ENCODE data around the gene SEC61B. TPM values are rescaled to one million over a fixed set of nuclear protein-coding genes. Genes with fewer than 3 reads are reported as not detected.

Gene SEC61B
- total RNA-seq, 1 donor from 2014 or later: 83.7 TPM

GRCh38 chr9:99187311-99187710 lies 34.8 kb upstream of the SEC61B start:
- H3K27ac Mint-ChIP-seq: no peak overlapping the region
- Histone ChIP-seq H3K27me3 (no peaks in the 10 kb centered on the region), H4K20me1 (ENCODE audit: low read depth) (no peaks in the 10 kb centered on the region), H3K79me2 (ENCODE audit: low read depth) (no peaks in the 10 kb centered on the region), H3K4me1 (no peaks in the 10 kb centered on the region), H2AFZ (replicated peaks) (no peak overlapping the region), H3K9me3 (ENCODE audit: low read depth) (no peaks in the 10 kb centered on the region), H3K4me3 (no peak overlapping the region), H3K9ac (no peak overlapping the region), H3F3A (ENCODE audit: low read depth) (no peaks in the 10 kb centered on the region), H3K36me3 (no peaks in the 10 kb centered on the region), H3K27ac (no peak overlapping the region), H3K4me2 (no peak overlapping the region)
- H3K36me3 Mint-ChIP-seq: no peaks in the 10 kb centered on the region
- no peaks in the 10 kb centered on the region for H3K9me3 Mint-ChIP-seq
- peaks cover 6% of the 10 kb centered on the region for H3K4me1 Mint-ChIP-seq
- H3K4me3 Mint-ChIP-seq: no peak overlapping the region
- DNase-seq (ENCODE audit: low spot score): no peak
- TF ChIP-seq CTCF (IDR thresholded peaks at IDR 0.05) (no peak), EZH2 (IDR thresholded peaks at IDR 0.05) (no peak), EZH2phosphoT487 (IDR thresholded peaks at IDR 0.05) (no peak)
- peaks cover 4% of the 10 kb centered on the region for H3K27me3 Mint-ChIP-seq (ENCODE audit: insufficient read depth, low read depth)

- DNase-seq (ENCODE audit: low spot score): no peak
- peaks cover 4% of the 10 kb centered on the region for H3K27me3 Mint-ChIP-seq (ENCODE audit: insufficient read depth, low read depth)
- H3K9me3 Mint-ChIP-seq: peaks cover 2% of the 10 kb centered on the region
- no peak overlapping the region for H3K4me3 ChIP-seq
- no peaks in the 10 kb centered on the region for H3K27me3 ChIP-seq
- H3K27ac Mint-ChIP-seq: no peak overlapping the region
- TF ChIP-seq EZH2 (IDR thresholded peaks at IDR 0.05) (no peak), EZH2phosphoT487 (IDR thresholded peaks at IDR 0.05) (no peak), CTCF (IDR thresholded peaks at IDR 0.05) (no peak)
- peaks cover 6% of the 10 kb centered on the region for H3K4me1 Mint-ChIP-seq
- H3F3A ChIP-seq (ENCODE audit: low read depth): peaks cover 12% of the 10 kb centered on the region
- no peak overlapping the region for H3K4me2 ChIP-seq
- H3K36me3 ChIP-seq: no peaks in the 10 kb centered on the region
- no peaks in the 10 kb centered on the region for H3K79me2 ChIP-seq (ENCODE audit: low read depth)
- H3K4me3 Mint-ChIP-seq: no peak overlapping the region
- H3K9ac ChIP-seq: no peak overlapping the region
- H3K9me3 ChIP-seq (ENCODE audit: low read depth): no peaks in the 10 kb centered on the region
- H2AFZ ChIP-seq (replicated peaks): no peak overlapping the region
- H4K20me1 ChIP-seq (ENCODE audit: low read depth): no peaks in the 10 kb centered on the region
- no peaks in the 10 kb centered on the region for H3K36me3 Mint-ChIP-seq
- no peaks in the 10 kb centered on the region for H3K4me1 ChIP-seq
- H3K27ac ChIP-seq: no peak overlapping the region
These were observed 32.9 kb upstream of the SEC61B start for GRCh38 chr9:99189186-99189585.

GRCh38 chr9:99189887-99190596 lies 32.0 kb upstream of the SEC61B start:
- Mint-ChIP-seq H3K4me1 (peaks cover 3% of the 10 kb centered on the region), H3K27me3 (ENCODE audit: insufficient read depth, low read depth) (peaks cover 2% of the 10 kb centered on the region), H3K4me3 (no peak overlapping the region), H3K36me3 (no peaks in the 10 kb centered on the region), H3K27ac (no peak overlapping the region), H3K9me3 (peaks cover 2% of the 10 kb centered on the region)
- Histone ChIP-seq H3K9ac (no peak overlapping the region), H3K27me3 (no peaks in the 10 kb centered on the region), H2AFZ (replicated peaks) (no peak overlapping the region), H3K36me3 (no peaks in the 10 kb centered on the region), H3K4me2 (no peak overlapping the region), H4K20me1 (ENCODE audit: low read depth) (no peaks in the 10 kb centered on the region), H3K79me2 (ENCODE audit: low read depth) (no peaks in the 10 kb centered on the region), H3K4me3 (no peak overlapping the region), H3K9me3 (ENCODE audit: low read depth) (no peaks in the 10 kb centered on the region), H3K27ac (no peak overlapping the region), H3K4me1 (no peaks in the 10 kb centered on the region), H3F3A (ENCODE audit: low read depth) (peaks cover 16% of the 10 kb centered on the region)
- DNase-seq (ENCODE audit: low spot score): no peak
- TF ChIP-seq CTCF (IDR thresholded peaks at IDR 0.05): no peak
- TF ChIP-seq EZH2 (IDR thresholded peaks at IDR 0.05): no peak
- no peak for TF ChIP-seq EZH2phosphoT487 (IDR thresholded peaks at IDR 0.05)

Measured in neural progenitor cell (in vitro differentiated cells).